Astrocyte (in vitro differentiated cells and primary cell): ENCODE measurements around the gene PLEKHM2.

Source experiments
- CTCF ChIP-seq: IDR thresholded peaks from 2 replicates; pipeline ENCODE4 v1.5.1; 2011; ENCODE audit warnings: low read depth, mild to moderate bottlenecking, inconsistent platforms, low read length, moderate library complexity; ENCODE audit not compliant: insufficient read depth
- EZH2 ChIP-seq: IDR thresholded peaks from 2 replicates; pipeline ENCODE4 v1.6.1; 2012; ENCODE audit warnings: mild to moderate bottlenecking, low read length, inconsistent platforms; ENCODE audit not compliant: insufficient read depth

- TF ChIP-seq CTCF (no peak), EZH2 (no peak)
Observed at GRCh38 chr1:15753776-15754175, 69.7 kb downstream of the PLEKHM2 start.
